H1 (cell line): ENCODE measurements around the gene TMEM254. TPM values are rescaled to one million over a fixed set of nuclear protein-coding genes. Genes with fewer than 3 reads are reported as not detected.

Experiments used
- CTCF ChIA-PET: fragments of 300-600 bp; sonication (Branson Sonifier 250); formaldehyde crosslinking; loops from one replicate; lab custom pipeline; 2021; ENCODE audit not compliant: partially characterized antibody; lab: Charles Lee
- POLR2A ChIA-PET: fragments of 300-600 bp; sonication (Branson Sonifier 250); formaldehyde crosslinking; loops from one replicate; lab custom pipeline; 2021; ENCODE audit warnings: inconsistent platforms; ENCODE audit not compliant: partially characterized antibody; lab: Charles Lee
- DNase-seq, 2 experiments: peaks; one replicate each; pipeline versions ENCODE4 v3.0.0 to v3.0.0-alpha.2; 2010 to 2022; ENCODE audit warnings: low spot score in 2 of 2, low read depth in 1 of 2, mixed read lengths in 1 of 2
- FAIRE-seq: peaks from 2 replicates; lab custom pipeline; 2011; peaks lifted over from hg19 to GRCh38; lab: Jason Lieb, UNC
- H2AFZ ChIP-seq: 2 replicates; pipeline ENCODE4 v1.8.1; 2012; ENCODE audit warnings: low read length, inconsistent platforms
- H2AK5ac ChIP-seq: 2 replicates; pipeline ENCODE4 v1.6.1; 2013; ENCODE audit warnings: low read depth, low read length
- H2BK120ac ChIP-seq: replicated peaks from 2 replicates; pipeline ENCODE3; 2013; ENCODE audit warnings: low read depth, low read length, inconsistent platforms
- H2BK12ac ChIP-seq: 2 replicates; pipeline ENCODE4 v1.6.1; 2013; ENCODE audit warnings: low read depth, low read length
- H2BK15ac ChIP-seq: 2 replicates; pipeline ENCODE4 v1.6.1; 2013; ENCODE audit warnings: low read length
- H2BK20ac ChIP-seq: 2 replicates; pipeline ENCODE4 v1.6.1; 2013; ENCODE audit warnings: low read length
- H2BK5ac ChIP-seq: 2 replicates; pipeline ENCODE4 v1.6.1; 2013; ENCODE audit warnings: low read depth, low read length
- H3K14ac ChIP-seq: 2 replicates; pipeline ENCODE4 v1.6.1; 2013; ENCODE audit warnings: inconsistent platforms; ENCODE audit not compliant: insufficient read length
- H3K18ac ChIP-seq: 2 replicates; pipeline ENCODE4 v1.6.1; 2013; ENCODE audit warnings: low read length; ENCODE audit errors: extremely low read depth
- H3K23ac ChIP-seq: 2 replicates; pipeline ENCODE4 v1.6.1; 2013; ENCODE audit warnings: inconsistent platforms; ENCODE audit not compliant: insufficient read length
- H3K23me2 ChIP-seq: 2 replicates; pipeline ENCODE4 v1.6.1; 2013; ENCODE audit warnings: low read depth, low read length
- H3K27ac ChIP-seq: 2 replicates; pipeline ENCODE4 v1.6.1; 2011; ENCODE audit warnings: low read depth, low read length, inconsistent platforms
- H3K27me3 ChIP-seq, 4 experiments: replicated peaks in 1 of 4; 1 replicate in 1 of 4; 2 replicates in 3 of 4; pipeline versions ENCODE4 v1.6.1 to v1.8.1; 2011 to 2013; ENCODE audit warnings: low read length in 3 of 4, mild to moderate bottlenecking in 3 of 4, inconsistent platforms in 2 of 4, mixed read lengths in 2 of 4, moderate library complexity in 1 of 4; ENCODE audit not compliant: control insufficient read depth in 3 of 4, insufficient read depth in 3 of 4; ENCODE audit errors: extremely low read depth in 1 of 4
- H3K36me3 ChIP-seq, 4 experiments: 2 replicates each; pipeline versions ENCODE4 v1.6.1 to v1.8.1; 2011 to 2013; ENCODE audit warnings: mild to moderate bottlenecking in 4 of 4, low read length in 3 of 4, moderate library complexity in 2 of 4, control low read depth in 1 of 4, inconsistent platforms in 1 of 4; ENCODE audit not compliant: insufficient read depth in 4 of 4, control insufficient read depth in 2 of 4
- H3K4ac ChIP-seq: replicated peaks from 2 replicates; pipeline ENCODE3; 2013; ENCODE audit warnings: low read length, low read depth, mixed read lengths, inconsistent platforms; ENCODE audit not compliant: insufficient read length
- H3K4me1 ChIP-seq, 4 experiments: replicated peaks in 1 of 4; 1 replicate in 1 of 4; 2 replicates in 3 of 4; pipeline versions ENCODE4 v1.6.1 to v1.8.1; 2011 to 2013; ENCODE audit warnings: low read length in 3 of 4, inconsistent platforms in 2 of 4, mixed read lengths in 1 of 4; ENCODE audit not compliant: insufficient read depth in 4 of 4, control insufficient read depth in 3 of 4
- H3K4me2 ChIP-seq, 2 experiments: 2 replicates each; pipeline versions ENCODE4 v1.6.1 to v1.8.1; 2011 to 2013; ENCODE audit warnings: low read depth in 2 of 2, low read length in 2 of 2, control low read depth in 1 of 2, inconsistent platforms in 1 of 2, mild to moderate bottlenecking in 1 of 2; ENCODE audit not compliant: insufficient read depth in 1 of 2
- H3K4me3 ChIP-seq, 4 experiments: fragments of 200-600, 300-600 bp in 1 of 4; sonication (generic), shearing (Covaris generic), sonication (Bioruptor Twin) in 1 of 4; 2 replicates each; pipeline versions ENCODE4 v1.5.1 to v1.8.1; 2011 to 2016; ENCODE audit warnings: low read length in 4 of 4, low read depth in 3 of 4, control low read depth in 2 of 4, inconsistent platforms in 2 of 4, mild to moderate bottlenecking in 2 of 4, mixed read lengths in 1 of 4, moderate library complexity in 1 of 4; ENCODE audit not compliant: insufficient read depth in 2 of 4; ENCODE audit errors: extremely low read depth in 1 of 4
- H3K56ac ChIP-seq: replicated peaks from 2 replicates; pipeline ENCODE3; 2013; ENCODE audit warnings: low read depth, mild to moderate bottlenecking, mixed read lengths, low read length, inconsistent platforms; ENCODE audit not compliant: insufficient read length
- H3K79me1 ChIP-seq: 2 replicates; pipeline ENCODE4 v1.6.1; 2013; ENCODE audit warnings: low read depth, low read length, control low read depth
- H3K79me2 ChIP-seq, 2 experiments: 2 replicates each; pipeline versions ENCODE4 v1.6.1 to v1.8.1; 2012 to 2013; ENCODE audit warnings: low read length in 2 of 2, mild to moderate bottlenecking in 2 of 2, inconsistent platforms in 1 of 2; ENCODE audit not compliant: insufficient read depth in 2 of 2, control insufficient read depth in 1 of 2
- H3K9ac ChIP-seq, 4 experiments: replicated peaks in 1 of 4; 1 replicate in 1 of 4; 2 replicates in 3 of 4; pipeline versions ENCODE4 v1.6.1 to v1.8.1; 2011 to 2013; ENCODE audit warnings: low read depth in 3 of 4, low read length in 3 of 4, control low read depth in 2 of 4, mild to moderate bottlenecking in 2 of 4, moderate library complexity in 2 of 4, inconsistent platforms in 1 of 4; ENCODE audit errors: extremely low read depth in 1 of 4
- H3K9me3 ChIP-seq, 2 experiments: 2 replicates each; pipeline versions ENCODE4 v1.6.1 to v1.8.1; 2012 to 2013; ENCODE audit warnings: mild to moderate bottlenecking in 2 of 2, moderate library complexity in 2 of 2, control low read depth in 1 of 2, inconsistent platforms in 1 of 2, low read depth in 1 of 2, low read length in 1 of 2, mixed read lengths in 1 of 2; ENCODE audit not compliant: insufficient read depth in 2 of 2
- H4K20me1 ChIP-seq, 2 experiments: replicated peaks in 1 of 2; 2 replicates each; pipeline versions ENCODE3 to v1.8.1; 2011 to 2013; ENCODE audit warnings: inconsistent platforms in 2 of 2, low read length in 2 of 2, mild to moderate bottlenecking in 1 of 2; ENCODE audit not compliant: insufficient read depth in 2 of 2, control insufficient read depth in 1 of 2
- H4K5ac ChIP-seq: 2 replicates; pipeline ENCODE4 v1.6.1; 2013; ENCODE audit warnings: low read length, low read depth, mixed read lengths, inconsistent platforms; ENCODE audit not compliant: insufficient read length
- H4K8ac ChIP-seq: 2 replicates; pipeline ENCODE4 v1.8.0; 2013; ENCODE audit warnings: mild to moderate bottlenecking, moderate library complexity, low read length, inconsistent platforms; ENCODE audit not compliant: insufficient read depth; ENCODE audit errors: extremely low read depth
- H4K91ac ChIP-seq: replicated peaks from 2 replicates; pipeline ENCODE3; 2013; ENCODE audit warnings: low read length, mixed read lengths, inconsistent platforms; ENCODE audit not compliant: insufficient read length
- CREB1 ChIP-seq: IDR thresholded peaks from 2 replicates; pipeline ENCODE4 v1.6.1; 2012; ENCODE audit warnings: inconsistent platforms
- HDAC2 ChIP-seq, 2 experiments: fragments of 300-600 bp in 1 of 2; sonication (generic) in 1 of 2; IDR thresholded peaks; 2 replicates each; pipeline ENCODE4 v1.6.1; 2011 to 2012; ENCODE audit warnings: low read depth in 2 of 2, low read length in 2 of 2, mild to moderate bottlenecking in 2 of 2, moderate library complexity in 2 of 2, borderline replicate concordance in 1 of 2, inconsistent platforms in 1 of 2
- KDM4A ChIP-seq: IDR thresholded peaks from one replicate; pipeline ENCODE4 v1.7.1; 2012; ENCODE audit warnings: low read depth, mild to moderate bottlenecking, moderate library complexity, low read length, inconsistent platforms; ENCODE audit not compliant: severe bottlenecking
- NANOG ChIP-seq: IDR thresholded peaks from 2 replicates; pipeline ENCODE4 v1.6.1; 2011; ENCODE audit warnings: low read length, low read depth, mild to moderate bottlenecking, inconsistent platforms; ENCODE audit not compliant: insufficient read depth, poor library complexity, severe bottlenecking
- POLR2AphosphoS5 ChIP-seq: IDR thresholded peaks from 2 replicates; pipeline ENCODE4 v1.6.1; 2011; ENCODE audit warnings: low read depth, low read length
- POU5F1 ChIP-seq: IDR thresholded peaks from 2 replicates; pipeline ENCODE4 v1.6.1; 2011; ENCODE audit warnings: low read depth, mild to moderate bottlenecking, low read length, moderate library complexity
- RNF2 ChIP-seq: fragments of 200-900, 300-1000 bp; sonication (generic); IDR thresholded peaks from 2 replicates; pipeline ENCODE4 v1.7.1; 2016; ENCODE audit warnings: borderline replicate concordance, low read depth, mild to moderate bottlenecking, antibody characterized with exemption, low read length; ENCODE audit not compliant: poor library complexity, severe bottlenecking; ENCODE audit errors: missing control alignments
- SIN3A ChIP-seq, 2 experiments: IDR thresholded peaks in 1 of 2; conservative IDR thresholded peaks in 1 of 2; 2 replicates each; pipeline ENCODE4 v1.6.1; 2011 to 2012; ENCODE audit warnings: low read length in 2 of 2, improper control_type of control experiment in 1 of 2, low read depth in 1 of 2, mild to moderate bottlenecking in 1 of 2
- SIX5 ChIP-seq: IDR thresholded peaks from 2 replicates; pipeline ENCODE4 v1.6.1; 2011; ENCODE audit warnings: mild to moderate bottlenecking, low read depth, low read length
- TAF1 ChIP-seq: IDR thresholded peaks from 2 replicates; pipeline ENCODE4 v1.6.1; 2011; ENCODE audit warnings: mild to moderate bottlenecking, low read depth, low read length
- USF2 ChIP-seq: IDR thresholded peaks from 2 replicates; pipeline ENCODE4 v1.6.1; 2011; ENCODE audit warnings: low read length, improper control_type of control experiment
- WGBS, 2 experiments: shearing (Covaris generic) in 1 of 2; methylation state at CpG; one replicate each; pipeline versions ENCODE4 v1.1.6 to v1.1.7; 2013 to 2015; ENCODE audit warnings: low lambda C conversion rate in 2 of 2, mixed read lengths in 2 of 2, inconsistent platforms in 1 of 2, low coverage in 1 of 2, missing lambda C conversion rate in 1 of 2; ENCODE audit not compliant: insufficient replicate concordance in 2 of 2, insufficient coverage in 1 of 2, insufficient read length in 1 of 2; ENCODE audit errors: extremely low coverage in 1 of 2, missing lambda C conversion rate in 1 of 2; 5-methylcytosine and 5-hydroxymethylcytosine counted together
- polyA plus RNA-seq, 7 experiments: library from polyadenylated mRNA; depleted of rRNA in 3 of 7; stranded (reverse) in 5 of 7; unstranded in 2 of 7; fragments of >200 nt in 5 of 7; fragments of 200-250 nt in 2 of 7; gene quantifications; 1 replicate in 5 of 7; 2 replicates in 1 of 7; 4 replicates in 1 of 7; pipeline versions ENCODE4 v1.2.1 to v1.2.3, GENCODE V29; 2011 to 2013; ENCODE audit warnings: missing spikeins in 2 of 7, mixed read lengths in 2 of 7
- total RNA-seq: library from RNA; stranded (reverse); fragmentation: NEBNext Ultra II Directional; extraction: Animal tissue kit (Norgen Biotek cat#: 25700); gene quantifications from 2 replicates; pipeline ENCODE4 v1.2.1, GENCODE V29; 2021

Gene TMEM254
- total and polyA plus RNA-seq, 2 of the 8 experiments (the other 6 are each of a cell fraction or from before 2014, with no cell fraction given): 26.9 to 61.2 TPM

DNA sequence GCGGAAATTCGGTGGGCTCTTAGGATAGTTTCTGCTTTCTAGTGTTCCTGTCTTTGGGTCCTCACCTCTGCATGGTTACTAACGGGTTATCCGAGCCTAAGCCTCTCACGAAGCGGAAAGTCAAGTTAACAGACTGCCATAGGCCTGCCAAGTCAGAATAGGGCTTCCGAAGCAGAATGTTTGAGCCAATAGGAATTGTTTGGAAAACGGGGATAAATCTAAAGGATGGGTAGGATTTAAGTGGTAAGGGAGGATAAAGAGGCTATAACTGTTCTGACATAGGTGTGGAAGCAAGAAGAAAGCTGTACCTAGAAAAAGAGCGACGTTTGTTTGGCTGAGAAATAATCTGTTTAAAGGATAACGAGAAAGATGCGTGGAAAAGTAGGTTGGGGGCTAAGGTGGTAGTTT is 851 bp downstream of the TMEM254 start:
- H4K8ac ChIP-seq: no peak overlapping the region
- no peak overlapping the region for H4K5ac ChIP-seq
- no peak for DNase-seq
- no peak overlapping the region for H3K14ac ChIP-seq
- H2AFZ ChIP-seq: no peak overlapping the region
- H3K18ac ChIP-seq: no peak overlapping the region
- ChIA-PET CTCF (interaction anchor here (0.6 to 3.3 kb wide), 6 partner anchors 19 to 64 kb away, joined by 3 to 13 read pairs (median 3); no protein-coding TSS in a partner anchor), POLR2A (interaction anchor here (0.6 to 3.5 kb wide), 8 partner anchors 11 to 124 kb away, joined by 3 to 31 read pairs (median 4); partner anchors contain the start of gene PLAC9)
- 12% methylated on average over 12 of the region's 12 CpGs; no CpG with 5 or more reads in 1 of the 2 experiments for WGBS, 2 experiments
- H3K9ac ChIP-seq: peak overlapping the region in 1 of 4 experiments; percentile 78; a peak in 2 of 7 replicates
- H3K4me3 ChIP-seq: peak overlapping the region; percentile 52 to 80 (median 74)
- peak overlapping the region; percentile 67 for H3K56ac ChIP-seq
- FAIRE-seq: no peak
- no peaks in the 10 kb centered on the region; a peak in 1 of 8 replicates for H3K36me3 ChIP-seq
- H4K91ac ChIP-seq: no peak overlapping the region
- peaks cover 0 to 9% of the 10 kb centered on the region in 2 experiments; a peak in 2 of 4 replicates for H3K79me2 ChIP-seq
- no peak overlapping the region for H2BK5ac ChIP-seq
- H3K4me1 ChIP-seq: 0 out of 7 replicates have a peak, but pooled peaks cover 0 to 2% (median 0%) of the 10 kb centered on the region in 4 experiments
- H4K20me1 ChIP-seq: no peaks in the 10 kb centered on the region
- H3K4ac ChIP-seq: no peak overlapping the region
- no peak overlapping the region for H2BK15ac ChIP-seq
- H3K27me3 ChIP-seq: no peaks in the 10 kb centered on the region
- no peaks in the 10 kb centered on the region for H3K79me1 ChIP-seq
- H2BK12ac ChIP-seq: no peak overlapping the region
- no peaks in the 10 kb centered on the region for H3K9me3 ChIP-seq
- peaks cover 9% of the 10 kb centered on the region for H3K23me2 ChIP-seq
- no peak overlapping the region for H2BK120ac ChIP-seq
- no peak overlapping the region for H2AK5ac ChIP-seq
- H3K27ac ChIP-seq: no peak overlapping the region; the same call in 1 of the 2 replicates
- peak overlapping the region; percentile 79 to 89 for H3K4me2 ChIP-seq
- no peak overlapping the region for H2BK20ac ChIP-seq
- H3K23ac ChIP-seq: no peak overlapping the region
- TF ChIP-seq HDAC2 (IDR thresholded peaks at IDR 0.05; ENCODE audit: borderline replicate concordance in 1 of 2, low read depth in 2 of 2, low read length in 2 of 2) (0 out of 4 replicates have a peak, but pooled peaks of 1 of the 2 experiments have one; percentile 49), KDM4A (no peak), POLR2AphosphoS5 (no peak), POU5F1 (no peak), SIN3A (conservative IDR thresholded peaks at IDR 0.05 in 1 of 2, IDR thresholded peaks at IDR 0.05 in 1 of 2; ENCODE audit: low read depth in 1 of 2, low read length in 2 of 2) (peak; percentile 82 to 89; a peak in 3 of 4 replicates), RNF2 (no peak), SIX5 (no peak), CREB1 (no peak), USF2 (no peak), TAF1 (no peak), NANOG (no peak)
